ENCODE measurements around the gene GYS2. TPM values are rescaled to one million over a fixed set of nuclear protein-coding genes. Genes with fewer than 3 reads are reported as not detected.

GYS2 gene
- total and polyA plus RNA-seq, 3 donors from 2014 or later = not detected

GRCh38 chr12:21627924-21628323 lies 23.3 kb upstream of the GYS2 start:
- Histone ChIP-seq H3K9me3 (no peaks in the 10 kb centered on the region), H3K27ac (no peak overlapping the region), H3K36me3 (ENCODE audit: low read depth, missing control alignments) (no peaks in the 10 kb centered on the region), H3K4me1 (no peaks in the 10 kb centered on the region), H3K27me3 (no peaks in the 10 kb centered on the region), H3K4me3 (no peak overlapping the region)
- 91 to 97% methylated on average over 2 of the region's 2 CpGs for WGBS, 2 donors
- no peak for DNase-seq
- no peak for TF ChIP-seq POLR2A (IDR thresholded peaks at IDR 0.05)
- TF ChIP-seq CTCF (IDR thresholded peaks at IDR 0.05) = no peak
- intact Hi-C loops (cut with DNase I; ENCODE audit: low total_unique reads) = no loop called here

GRCh38 chr12:21618566-21618965 lies 13.9 kb upstream of the GYS2 start:
- intact Hi-C loops (cut with DNase I; ENCODE audit: low total_unique reads) = no loop called here

GRCh38 chr12:21617030-21617429 lies 12.4 kb upstream of the GYS2 start:
- WGBS, 2 donors = 85 to 93% methylated on average over 3 of the region's 3 CpGs
- Histone ChIP-seq H3K9me3 (no peaks in the 10 kb centered on the region), H3K27ac (no peak overlapping the region), H3K36me3 (ENCODE audit: low read depth, missing control alignments) (no peaks in the 10 kb centered on the region), H3K4me3 (no peak overlapping the region), H3K4me1 (no peaks in the 10 kb centered on the region), H3K27me3 (no peaks in the 10 kb centered on the region)
- intact Hi-C loops (cut with DNase I; ENCODE audit: low total_unique reads) = no loop called here
- TF ChIP-seq CTCF (IDR thresholded peaks at IDR 0.05) (no peak), POLR2A (IDR thresholded peaks at IDR 0.05) (no peak)
- DNase-seq = no peak

More at GRCh38 chr12:21618566-21618965, 13.9 kb upstream of the GYS2 start:
- Histone ChIP-seq H3K36me3 (ENCODE audit: low read depth, missing control alignments) (no peaks in the 10 kb centered on the region), H3K4me1 (no peaks in the 10 kb centered on the region), H3K27me3 (no peaks in the 10 kb centered on the region), H3K27ac (no peak overlapping the region), H3K4me3 (no peak overlapping the region), H3K9me3 (no peaks in the 10 kb centered on the region)
- DNase-seq = no peak
- no peak for TF ChIP-seq POLR2A (IDR thresholded peaks at IDR 0.05)
- TF ChIP-seq CTCF (IDR thresholded peaks at IDR 0.05) = no peak

GRCh38 chr12:21615431-21615830 lies 10.8 kb upstream of the GYS2 start:
- H3K4me1 ChIP-seq = no peaks in the 10 kb centered on the region
- H3K9me3 ChIP-seq = no peaks in the 10 kb centered on the region
- no peaks in the 10 kb centered on the region for H3K27me3 ChIP-seq
- no peaks in the 10 kb centered on the region for H3K36me3 ChIP-seq (ENCODE audit: low read depth, missing control alignments)
- no peak overlapping the region for H3K27ac ChIP-seq
- TF ChIP-seq POLR2A (IDR thresholded peaks at IDR 0.05) (no peak), CTCF (IDR thresholded peaks at IDR 0.05) (no peak)
- 47 to 56% methylated on average over 1 of the region's 1 CpG for WGBS, 2 donors
- no peak for DNase-seq
- intact Hi-C loops (cut with DNase I; ENCODE audit: low total_unique reads) = no loop called here
- no peak overlapping the region for H3K4me3 ChIP-seq

GRCh38 chr12:21614506-21614905 lies 9.9 kb upstream of the GYS2 start:
- no peak overlapping the region for H3K4me3 ChIP-seq
- no peaks in the 10 kb centered on the region for H3K4me1 ChIP-seq
- no peaks in the 10 kb centered on the region for H3K36me3 ChIP-seq (ENCODE audit: low read depth, missing control alignments)
- no peaks in the 10 kb centered on the region for H3K27me3 ChIP-seq
- H3K9me3 ChIP-seq = no peaks in the 10 kb centered on the region
- H3K27ac ChIP-seq = no peak overlapping the region
- intact Hi-C loops (cut with DNase I; ENCODE audit: low total_unique reads) = no loop called here
- TF ChIP-seq POLR2A (IDR thresholded peaks at IDR 0.05) = no peak
- TF ChIP-seq CTCF (IDR thresholded peaks at IDR 0.05) = no peak
- DNase-seq = no peak
- 86 to 90% methylated on average over 2 of the region's 2 CpGs for WGBS, 2 donors
